ENCODE results near the gene AGER. TPM values are rescaled to one million over a fixed set of nuclear protein-coding genes. Genes with fewer than 3 reads are reported as not detected.

AGER gene
- total RNA-seq, 2 experiments from 2014 or later, result 24.4 to 28.0 TPM

DNA sequence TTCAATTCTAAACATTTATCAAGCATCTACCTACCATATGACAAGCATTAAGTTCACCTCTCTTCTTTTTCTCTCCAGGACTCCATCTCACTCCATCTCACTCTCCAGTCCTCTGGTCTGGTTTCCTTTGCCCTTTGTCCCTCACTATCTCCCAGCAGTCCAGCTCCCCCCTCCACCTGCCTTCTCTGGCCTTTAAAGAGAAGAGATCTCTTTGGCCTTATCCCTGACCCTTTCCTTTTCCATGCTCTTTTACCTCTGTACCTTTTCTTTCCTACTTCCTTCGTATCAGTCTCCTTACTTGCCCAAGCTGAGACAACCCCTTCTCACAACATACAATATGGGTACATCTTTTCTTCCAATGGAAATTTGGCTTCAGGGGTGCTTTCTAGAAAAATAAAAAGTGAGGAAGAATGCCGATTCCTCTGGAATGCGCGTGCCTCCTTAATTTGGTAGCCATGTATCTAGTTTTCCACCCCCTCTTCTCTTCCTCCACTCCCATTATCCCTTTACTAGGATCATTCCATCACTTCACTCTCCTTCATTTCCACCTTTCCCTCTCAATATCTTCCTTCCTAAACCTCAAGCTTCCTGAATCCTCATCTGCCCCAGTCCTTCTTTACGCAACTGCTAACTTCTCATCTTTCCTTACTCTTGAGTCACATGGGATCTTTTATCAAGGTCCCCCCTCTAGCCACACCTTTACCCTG is 7.4 kb downstream of the AGER start:
- H3K9me3 Mint-ChIP-seq (ENCODE audit: low read depth), result no peaks in the 10 kb centered on the region
- no peak for ATAC-seq
- ChIA-PET CTCF (interaction anchor here (1.3 to 1.4 kb wide), 2 partner anchors 17 to 19 kb away, joined by 4 to 5 read pairs; partner anchors contain the start of gene GPSM3), POLR2A (interaction anchor here (0.6 to 1.4 kb wide), 5 partner anchors 9 to 795 kb away, joined by 4 to 7 read pairs (median 5); partner anchors contain the start of genes ATF6B, PSMB9 and TAP1)
- intact Hi-C loops (cut with DNase I, micrococcal nuclease), result loop anchor here (1.0 to 5.0 kb wide), 13 partner anchors 22 to 1619 kb away; partner anchors contain the start of genes HSD17B8 (in 2 of the 2), PPT2 (in 2 of the 2), PSMB8 (in 2 of the 2) and RXRB (in 2 of the 2)
- peak overlapping the region; percentile 92 for H3K4me3 Mint-ChIP-seq
- no peaks in the 10 kb centered on the region for H3K27me3 Mint-ChIP-seq
- peaks cover 67% of the 10 kb centered on the region for H3K4me1 Mint-ChIP-seq
- peaks cover 24% of the 10 kb centered on the region for H3K36me3 Mint-ChIP-seq (ENCODE audit: low read depth)
- no peak for DNase-seq
- H3K27ac Mint-ChIP-seq, result peak overlapping the region; percentile 98

DNA sequence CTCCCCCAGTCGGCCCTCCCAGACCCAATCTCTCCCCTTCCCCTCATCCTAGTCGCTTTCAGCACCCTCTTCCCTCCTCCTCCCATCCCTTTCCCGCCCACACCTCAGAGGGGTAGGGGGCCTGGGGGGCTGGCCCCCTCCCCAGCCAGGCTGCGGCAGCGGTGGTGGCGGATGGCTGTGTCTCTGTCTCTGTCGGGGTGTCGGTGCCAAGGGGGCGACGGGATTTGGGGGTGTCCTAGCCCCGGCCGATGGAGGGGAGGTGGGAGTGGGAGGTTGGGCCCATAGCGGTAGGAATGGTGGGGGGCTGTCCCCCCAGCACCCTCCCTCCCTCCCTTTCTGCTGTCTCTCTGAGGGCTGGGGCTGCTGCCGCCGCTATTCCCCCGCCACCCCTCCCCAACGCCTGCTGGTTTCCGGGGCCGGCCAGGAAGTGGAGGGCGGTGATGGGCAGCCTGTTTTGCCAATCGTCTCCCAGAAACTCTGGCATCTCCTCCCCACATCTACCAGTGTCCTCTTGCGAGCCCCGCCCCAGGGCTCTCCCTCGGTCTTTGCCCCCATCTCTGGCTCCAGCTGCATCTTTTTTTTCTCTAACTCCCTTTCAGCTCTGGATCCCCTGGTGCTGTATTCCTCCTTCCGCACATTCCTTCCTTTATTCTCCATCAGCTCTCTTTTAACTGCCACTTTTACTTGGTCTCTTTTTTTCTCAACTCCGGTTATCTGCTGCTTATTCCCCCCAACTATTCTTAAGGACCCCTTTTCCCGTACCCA is 8.2 kb downstream of the AGER start, which contains the start of gene AGPAT1:
AGPAT1 (minus strand) TSS at position 374 of the 765 bp plus-strand sequence. CDS start 4,588 bp downstream, outside the sequence.
- Mint-ChIP-seq H3K4me3 (peak within 1 kb of the TSS; percentile 92), H3K9me3 (ENCODE audit: low read depth) (no peaks in the 10 kb centered on the region), H3K27me3 (no peaks in the 10 kb centered on the region), H3K36me3 (ENCODE audit: low read depth) (peaks cover 22% of the 10 kb centered on the region), H3K27ac (peak within 1 kb of the TSS; percentile 98), H3K4me1 (peaks cover 62% of the 10 kb centered on the region)
- POLR2A ChIA-PET, result interaction anchor here (0.7 kb wide), 1 partner anchor 20 kb away, joined by 5 read pairs; no protein-coding TSS in a partner anchor
- CTCF ChIA-PET, result interaction anchor here (1.3 kb wide), 1 partner anchor 20 kb away, joined by 4 read pairs; no protein-coding TSS in a partner anchor
- intact Hi-C loops (cut with DNase I, micrococcal nuclease), result loop anchor here (1.0 to 5.0 kb wide), 10 partner anchors 21 to 1619 kb away; partner anchors contain the start of genes HSD17B8 (in 2 of the 2), PSMB8 (in 2 of the 2), RXRB (in 2 of the 2) and SLC39A7 (in 2 of the 2)
- ATAC-seq (peak; percentile 53), DNase-seq (peak; percentile 98)

DNA sequence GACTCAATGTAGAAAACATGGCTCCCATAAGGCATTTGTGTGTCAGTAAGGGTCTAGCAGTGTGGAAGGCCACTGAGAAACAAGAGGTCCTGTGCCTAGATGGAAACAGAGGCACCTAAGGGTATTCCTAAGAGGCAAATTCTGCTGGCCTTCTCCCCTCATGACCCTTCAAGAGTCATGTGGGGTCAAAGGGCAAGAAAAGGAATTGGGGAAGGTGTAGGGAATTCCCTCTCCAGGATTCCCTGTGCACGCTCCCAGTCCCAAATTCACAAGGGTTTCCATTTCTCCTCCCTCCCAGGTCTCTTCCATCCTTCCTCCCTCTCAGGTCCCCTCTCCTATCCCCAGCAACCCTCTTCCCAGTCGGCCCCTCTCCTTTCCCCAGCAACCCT is 8.7 kb downstream of the AGER start:
- intact Hi-C loops (cut with DNase I, micrococcal nuclease), result loop anchor here (5.0 kb wide), 8 partner anchors 438 to 1618 kb away; partner anchors contain the start of genes HSD17B8 (in 2 of the 2), PSMB8 (in 2 of the 2), RXRB (in 2 of the 2) and SLC39A7 (in 2 of the 2)
- no peak for ATAC-seq
- Mint-ChIP-seq H3K9me3 (ENCODE audit: low read depth) (no peaks in the 10 kb centered on the region), H3K27ac (peak overlapping the region; percentile 83), H3K36me3 (ENCODE audit: low read depth) (peaks cover 21% of the 10 kb centered on the region), H3K4me3 (peak overlapping the region; percentile 92), H3K27me3 (no peaks in the 10 kb centered on the region), H3K4me1 (peaks cover 57% of the 10 kb centered on the region)
- ChIA-PET CTCF (no interaction called here), POLR2A (no interaction called here)
- no peak for DNase-seq

DNA sequence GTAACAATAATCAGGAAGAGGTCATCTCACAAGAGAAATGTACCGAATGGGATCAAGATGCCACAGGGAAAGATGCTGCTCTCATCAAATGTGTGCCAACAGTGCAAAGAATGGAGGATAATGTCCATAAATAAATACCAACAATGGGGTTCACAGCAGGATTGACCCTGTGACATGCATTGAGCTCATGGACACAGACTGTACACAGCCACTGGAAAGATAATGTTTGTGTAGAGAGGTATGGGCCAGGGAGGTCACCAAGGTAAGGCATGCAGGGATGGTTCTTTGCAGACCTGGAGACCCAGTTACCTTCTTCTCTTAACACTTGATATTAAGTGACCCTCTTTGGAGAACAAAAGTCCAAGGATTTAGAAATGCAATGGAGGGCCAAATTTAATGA is 9.6 kb downstream of the AGER start:
- ChIA-PET CTCF (no interaction called here), POLR2A (no interaction called here)
- H3K27ac Mint-ChIP-seq, result peak overlapping the region; percentile 58
- peaks cover 18% of the 10 kb centered on the region for H3K36me3 Mint-ChIP-seq (ENCODE audit: low read depth)
- H3K4me3 Mint-ChIP-seq, result no peak overlapping the region
- DNase-seq (no peak), ATAC-seq (no peak)
- peaks cover 48% of the 10 kb centered on the region for H3K4me1 Mint-ChIP-seq
- no peaks in the 10 kb centered on the region for H3K27me3 Mint-ChIP-seq
- H3K9me3 Mint-ChIP-seq (ENCODE audit: low read depth), result no peaks in the 10 kb centered on the region
- intact Hi-C loops (cut with DNase I, micrococcal nuclease), result no loop called here

DNA sequence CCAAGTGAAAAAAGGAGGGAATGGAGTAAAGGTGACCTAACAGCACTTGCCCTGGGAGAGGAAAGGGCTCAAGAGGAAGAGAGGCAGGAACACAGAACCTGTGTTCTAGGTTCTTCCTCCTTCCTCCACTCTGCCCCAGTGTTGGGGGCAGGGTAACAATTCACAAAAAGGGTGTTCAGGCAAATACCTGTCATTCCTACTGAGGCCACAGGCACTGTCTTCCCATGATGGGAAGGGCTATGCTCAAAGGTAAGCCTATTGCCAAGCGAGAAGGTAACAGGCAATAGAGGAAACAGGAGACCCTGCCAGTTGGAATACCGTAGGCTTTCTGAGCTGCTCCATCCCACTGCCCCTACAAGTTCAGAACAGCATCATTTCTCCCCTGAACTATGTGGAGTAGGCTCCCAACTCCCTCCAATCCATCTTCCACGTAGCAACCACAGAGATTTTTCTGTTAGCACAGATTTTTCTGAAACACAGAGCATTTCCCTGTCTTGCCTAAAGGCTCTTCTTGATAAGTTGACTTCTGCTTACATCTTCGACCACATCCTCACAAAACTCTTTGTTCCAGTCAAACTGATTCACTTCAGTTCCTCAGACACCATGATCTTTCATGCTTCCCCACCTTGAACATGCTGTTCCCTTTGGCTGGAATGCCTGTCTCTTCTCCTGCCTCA is 10.9 kb downstream of the AGER start:
- Mint-ChIP-seq H3K9me3 (ENCODE audit: low read depth) (no peaks in the 10 kb centered on the region), H3K27ac (peak overlapping the region; percentile 17), H3K27me3 (no peaks in the 10 kb centered on the region), H3K4me3 (no peak overlapping the region), H3K4me1 (peaks cover 39% of the 10 kb centered on the region), H3K36me3 (ENCODE audit: low read depth) (peaks cover 19% of the 10 kb centered on the region)
- no peak for ATAC-seq
- POLR2A ChIA-PET, result interaction anchor here (0.7 kb wide), 1 partner anchor 449 kb away, joined by 4 read pairs; no protein-coding TSS in a partner anchor
- DNase-seq, result no peak
- intact Hi-C loops (cut with DNase I, micrococcal nuclease), result no loop called here
- CTCF ChIA-PET, result interaction anchor here (0.6 kb wide), 1 partner anchor 436 kb away, joined by 3 read pairs; no protein-coding TSS in a partner anchor

DNA sequence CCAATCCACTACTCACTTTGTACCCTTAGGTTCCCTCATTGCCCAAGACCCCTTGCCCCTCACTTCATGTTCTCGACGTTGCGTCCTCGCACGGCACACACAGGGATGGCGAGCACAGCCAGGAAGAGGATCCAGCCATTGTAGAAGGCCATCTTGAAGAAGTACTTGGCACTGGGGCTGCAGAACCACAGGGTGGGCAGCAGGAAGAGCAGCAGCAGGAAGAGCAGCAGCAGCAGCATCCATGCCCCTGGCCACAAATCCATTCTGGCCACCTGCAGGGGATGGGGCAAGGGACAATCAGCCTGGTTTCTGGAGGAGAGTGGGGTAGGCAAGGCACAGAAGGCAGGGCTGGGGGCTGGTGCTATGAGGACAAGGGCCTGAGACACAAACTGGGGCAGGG is 12.8 kb downstream of the AGER start:
- ChIA-PET POLR2A (no interaction called here), CTCF (interaction anchor here (0.6 to 1.4 kb wide), 2 partner anchors 9 to 44 kb away, joined by 3 read pairs; no protein-coding TSS in a partner anchor)
- DNase-seq (no peak), ATAC-seq (no peak)
- Mint-ChIP-seq H3K4me3 (no peak overlapping the region), H3K27me3 (no peaks in the 10 kb centered on the region), H3K9me3 (ENCODE audit: low read depth) (no peaks in the 10 kb centered on the region), H3K36me3 (ENCODE audit: low read depth) (peaks cover 25% of the 10 kb centered on the region), H3K27ac (no peak overlapping the region), H3K4me1 (peaks cover 27% of the 10 kb centered on the region)
- intact Hi-C loops (cut with DNase I, micrococcal nuclease), result no loop called here

DNA sequence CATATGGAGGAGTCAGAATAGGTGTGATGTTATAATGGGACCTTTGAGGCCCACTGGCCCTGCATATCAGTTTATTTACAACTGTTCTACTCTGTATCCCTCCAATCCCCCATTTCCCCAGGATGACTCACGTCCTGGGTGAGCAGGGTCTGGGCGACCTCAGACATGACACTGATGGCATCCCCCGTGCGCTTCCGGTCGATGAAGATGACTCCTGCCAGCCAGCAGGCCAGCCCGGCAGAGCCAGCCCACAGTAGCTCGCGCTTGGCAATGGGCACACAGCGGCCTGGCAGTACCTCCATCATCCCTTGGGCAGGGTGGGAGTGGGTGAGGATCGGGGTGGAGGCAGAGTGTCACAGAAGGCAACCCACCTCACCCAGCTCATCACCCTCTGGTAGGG is 13.8 kb downstream of the AGER start:
- peaks cover 30% of the 10 kb centered on the region for H3K36me3 Mint-ChIP-seq (ENCODE audit: low read depth)
- ChIA-PET POLR2A (no interaction called here), CTCF (no interaction called here)

DNA sequence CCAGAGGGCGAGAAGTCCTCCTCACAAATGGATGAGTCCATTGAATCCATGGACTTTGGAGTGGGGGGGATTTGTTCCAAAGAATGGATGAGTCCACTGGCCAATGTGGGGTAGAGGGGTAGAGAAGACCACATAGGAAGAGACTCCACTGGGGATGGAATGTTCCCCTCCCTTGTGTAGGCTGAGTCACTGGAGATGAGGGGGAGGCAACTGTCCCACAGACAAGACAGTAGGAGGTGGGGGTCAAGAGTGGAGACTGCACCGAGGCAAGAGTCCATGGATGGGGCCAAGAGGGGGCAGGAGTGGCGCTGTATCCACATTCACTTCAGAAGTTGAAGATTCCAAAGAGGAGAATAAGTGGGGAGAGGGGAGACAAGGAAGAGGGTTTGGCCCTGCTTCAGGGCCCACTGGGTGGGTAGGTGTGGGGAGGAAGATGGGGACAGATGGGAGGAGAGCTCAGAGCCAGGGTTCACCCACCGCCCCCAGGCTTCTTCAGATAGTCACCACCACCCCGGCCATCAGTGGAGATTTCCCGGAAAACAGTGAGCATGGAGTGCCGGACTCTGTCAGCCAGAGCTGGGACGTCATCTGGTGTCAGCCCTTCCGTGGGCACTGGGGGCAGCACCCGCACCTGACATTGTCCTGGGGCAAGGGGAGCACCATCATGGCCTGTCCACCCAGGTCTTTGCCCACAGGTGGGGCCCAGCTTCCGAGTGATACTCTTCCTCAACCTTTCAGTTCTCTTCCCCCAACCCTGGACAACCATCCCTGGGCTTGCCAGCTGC is 15.1 kb downstream of the AGER start:
- no peaks in the 10 kb centered on the region for H3K27me3 Mint-ChIP-seq
- H3K9me3 Mint-ChIP-seq (ENCODE audit: low read depth), result no peaks in the 10 kb centered on the region
- intact Hi-C loops (cut with DNase I, micrococcal nuclease), result no loop called here
- ChIA-PET CTCF (interaction anchor here (2.2 kb wide), 1 partner anchor 50 kb away, joined by 6 read pairs; no protein-coding TSS in a partner anchor), POLR2A (no interaction called here)
- DNase-seq, result no peak
- no peak overlapping the region for H3K27ac Mint-ChIP-seq
- peaks cover 15% of the 10 kb centered on the region for H3K4me1 Mint-ChIP-seq
- no peak for ATAC-seq
- H3K36me3 Mint-ChIP-seq (ENCODE audit: low read depth), result peaks cover 32% of the 10 kb centered on the region
- no peak overlapping the region for H3K4me3 Mint-ChIP-seq

More for the DNA sequence above, 13.8 kb downstream of the AGER start:
- H3K27me3 Mint-ChIP-seq, result no peaks in the 10 kb centered on the region
- DNase-seq (no peak), ATAC-seq (no peak)
- no peak overlapping the region for H3K4me3 Mint-ChIP-seq
- intact Hi-C loops (cut with DNase I, micrococcal nuclease), result no loop called here
- no peaks in the 10 kb centered on the region for H3K9me3 Mint-ChIP-seq (ENCODE audit: low read depth)
- peaks cover 25% of the 10 kb centered on the region for H3K4me1 Mint-ChIP-seq
- no peak overlapping the region for H3K27ac Mint-ChIP-seq

DNA sequence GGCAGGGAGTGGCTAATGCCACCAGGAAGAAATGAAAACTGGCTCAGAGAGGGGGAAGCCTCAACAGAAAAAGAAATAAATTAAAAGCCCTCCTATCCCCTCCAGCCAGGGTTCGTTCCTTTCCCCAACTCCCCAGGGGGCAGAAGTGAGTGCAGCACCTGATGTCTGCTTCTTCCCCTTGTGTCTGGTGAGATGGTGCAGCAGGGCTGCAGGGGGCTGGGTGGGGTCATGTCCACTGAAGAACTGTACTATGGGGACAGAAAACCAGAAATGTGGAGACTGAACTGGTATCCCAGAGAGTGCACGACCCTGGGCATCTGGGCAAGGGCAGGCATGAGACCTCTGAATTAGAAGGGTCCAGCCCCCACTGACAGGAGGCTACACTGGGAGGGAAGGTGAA is 15.7 kb downstream of the AGER start:
- intact Hi-C loops (cut with DNase I, micrococcal nuclease), result no loop called here
- ChIA-PET POLR2A (no interaction called here), CTCF (interaction anchor here (2.2 kb wide), 1 partner anchor 50 kb away, joined by 6 read pairs; no protein-coding TSS in a partner anchor)
- Mint-ChIP-seq H3K4me1 (peaks cover 8% of the 10 kb centered on the region), H3K9me3 (ENCODE audit: low read depth) (no peaks in the 10 kb centered on the region), H3K27me3 (no peaks in the 10 kb centered on the region), H3K4me3 (no peak overlapping the region), H3K36me3 (ENCODE audit: low read depth) (peaks cover 32% of the 10 kb centered on the region), H3K27ac (no peak overlapping the region)
- no peak for DNase-seq
- no peak for ATAC-seq

DNA sequence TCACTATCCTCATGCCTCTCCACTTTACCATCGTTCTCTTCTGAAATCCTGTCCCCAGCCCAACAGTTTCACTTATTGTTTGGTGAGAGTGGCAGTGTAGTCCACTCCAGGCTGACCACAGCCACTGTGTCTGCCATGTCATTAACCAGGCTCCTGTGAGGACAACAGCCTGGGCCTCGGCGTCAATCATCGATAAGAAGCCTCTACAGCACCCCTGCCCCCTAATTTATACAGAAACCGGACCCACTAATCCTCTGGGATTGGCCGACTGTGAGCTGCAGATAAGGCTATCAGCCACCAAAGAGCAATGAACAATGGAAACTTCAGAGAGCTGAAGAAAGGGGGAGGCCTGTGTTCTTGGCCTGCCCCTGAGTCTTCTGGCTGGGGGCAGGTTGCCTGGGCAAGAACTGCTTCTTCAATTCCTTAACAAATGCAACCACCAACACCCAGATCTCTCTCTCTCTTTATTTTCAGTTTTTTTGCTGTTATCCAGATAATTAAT is 16.2 kb downstream of the AGER start:
- CTCF ChIA-PET, result interaction anchor here (2.2 kb wide), 1 partner anchor 49 kb away, joined by 6 read pairs; no protein-coding TSS in a partner anchor
- Mint-ChIP-seq H3K36me3 (ENCODE audit: low read depth) (peaks cover 35% of the 10 kb centered on the region), H3K9me3 (ENCODE audit: low read depth) (no peaks in the 10 kb centered on the region), H3K4me3 (no peak overlapping the region), H3K27me3 (no peaks in the 10 kb centered on the region), H3K27ac (no peak overlapping the region), H3K4me1 (peaks cover 3% of the 10 kb centered on the region)
- ATAC-seq (no peak), DNase-seq (no peak)
- intact Hi-C loops (cut with DNase I, micrococcal nuclease), result no loop called here
- POLR2A ChIA-PET, result no interaction called here
